Measurements from ENCODE around the gene SELENON. TPM values are rescaled to one million over a fixed set of nuclear protein-coding genes. Genes with fewer than 3 reads are reported as not detected.
"Not testable (repeated sequence)": the region's sequence is repeated elsewhere in the genome, so short reads cannot be mapped to it uniquely, and the experiment has no call there.

Gene SELENON
- total RNA-seq, 1 donor from 2014 or later = 46.3 TPM

DNA sequence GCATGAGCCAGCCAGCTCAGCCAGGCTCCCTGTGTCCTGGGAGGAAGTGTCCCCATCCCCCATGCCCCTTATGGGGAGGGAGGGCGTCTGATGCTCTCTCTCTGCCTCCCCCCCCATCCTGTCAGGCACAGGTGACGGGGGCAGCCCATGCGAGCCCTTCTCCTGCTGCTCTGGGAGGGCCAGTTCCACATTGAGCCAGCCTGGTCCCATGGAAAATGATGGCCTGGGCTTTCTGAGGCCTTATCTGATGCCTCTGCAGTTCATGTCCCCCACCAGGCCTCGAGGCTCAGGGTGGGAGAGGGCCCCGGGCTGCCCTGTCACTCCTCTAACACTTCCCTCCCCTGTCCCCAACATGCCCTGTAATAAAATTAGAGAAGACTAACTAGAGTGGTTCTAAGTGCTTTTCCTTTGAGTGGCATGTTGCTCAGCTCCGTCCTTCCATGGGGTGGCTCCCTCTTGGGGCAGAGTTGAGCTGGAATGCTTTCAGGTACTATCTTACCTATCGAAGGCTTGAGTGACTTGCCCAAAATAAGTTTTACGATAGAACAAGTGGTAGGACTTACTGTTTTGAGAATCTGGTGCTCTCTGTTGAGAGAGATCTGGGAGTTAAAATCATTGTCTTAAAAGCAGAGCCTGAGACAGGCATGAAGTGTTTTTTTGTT lies 18.0 kb downstream of the SELENON start:
- ATAC-seq (no peak), DNase-seq (no peak)
- intact Hi-C loops (cut with micrococcal nuclease) = no loop called here

GRCh38 chr1:25818569-25818968 lies 18.6 kb downstream of the SELENON start:
- ATAC-seq (no peak), DNase-seq (no peak)
- intact Hi-C loops (cut with micrococcal nuclease) = no loop called here

DNA sequence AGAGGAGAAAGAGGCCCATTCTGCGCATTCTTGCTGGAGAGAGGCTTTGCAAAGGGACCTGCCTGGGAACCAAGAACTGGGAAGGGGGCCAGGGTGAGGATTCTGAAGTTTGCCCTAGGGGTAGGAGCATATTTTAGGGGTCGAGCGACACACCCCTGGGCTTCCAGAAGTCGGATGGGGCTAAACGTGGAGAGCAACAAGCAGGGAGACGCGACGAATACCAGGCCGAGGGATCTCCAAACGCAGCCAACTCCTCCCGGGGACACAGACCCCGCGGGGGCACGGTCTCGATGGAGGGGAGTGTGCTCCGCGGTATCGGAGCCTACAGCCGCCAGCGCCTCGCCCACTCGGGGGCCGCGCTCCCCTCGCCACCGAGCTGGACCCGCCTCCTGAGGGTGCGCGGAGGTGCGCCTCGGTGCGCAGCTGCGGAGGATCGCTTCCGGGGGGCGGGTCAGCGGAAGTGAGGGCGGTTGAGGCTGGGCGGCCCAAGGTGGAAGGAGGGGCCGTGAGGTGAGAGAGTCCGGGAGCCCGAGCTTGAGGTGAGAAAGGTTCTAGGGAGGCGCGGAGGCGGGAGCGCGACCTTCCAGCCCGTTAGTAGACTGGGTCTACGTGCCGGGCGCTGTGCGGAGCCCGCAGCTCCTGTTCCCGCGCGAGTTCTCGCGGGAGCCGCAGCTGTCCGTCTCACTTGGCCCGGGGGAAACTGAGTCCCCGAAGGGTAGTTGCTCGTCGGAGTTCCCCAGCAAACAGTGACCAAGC lies 19.7 kb downstream of the SELENON start, which contains the start of gene MTFR1L:
Gene MTFR1L, plus strand, starts transcription at position 464 of the 756 bp plus-strand sequence. CDS start 3,151 bp downstream, outside the sequence.
- DNase-seq (peak; percentile 94), ATAC-seq (peak; percentile 91)
- intact Hi-C loops (cut with micrococcal nuclease) = no loop called here

GRCh38 chr1:25820247-25821111 lies 20.5 kb downstream of the SELENON start:
- intact Hi-C loops (cut with micrococcal nuclease) = no loop called here
- DNase-seq = peak; percentile 68

GRCh38 chr1:25821112-25821476 lies 21.1 kb downstream of the SELENON start:
- intact Hi-C loops (cut with micrococcal nuclease) = no loop called here
- no peak for DNase-seq
- no peak for ATAC-seq

More at GRCh38 chr1:25820247-25821111, 20.5 kb downstream of the SELENON start:
- ATAC-seq = peak; percentile 59

GRCh38 chr1:25821630-25822091 lies 21.7 kb downstream of the SELENON start:
- intact Hi-C loops (cut with micrococcal nuclease) = no loop called here
- ATAC-seq (peak; percentile 5), DNase-seq (no peak)

DNA sequence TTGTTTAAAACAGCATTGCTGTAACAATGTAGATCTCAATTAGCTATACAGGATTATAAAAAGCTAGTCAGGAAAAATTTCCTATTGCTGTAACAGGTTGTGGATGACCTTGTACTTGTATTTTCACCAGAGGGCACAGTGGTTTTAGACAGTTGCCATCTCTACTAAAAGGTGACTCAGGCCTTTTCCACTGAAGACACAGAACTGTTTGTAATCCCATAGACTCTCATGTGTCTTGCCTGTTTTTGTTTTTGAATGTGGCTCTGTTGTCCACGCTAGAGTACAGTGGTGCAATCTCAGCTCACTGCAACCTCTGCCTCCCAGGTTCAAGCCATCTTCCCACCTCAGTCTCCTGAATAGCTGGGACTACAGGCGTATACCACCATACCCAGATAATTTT lies 25.6 kb downstream of the SELENON start:
- intact Hi-C loops (cut with micrococcal nuclease) = no loop called here
- ATAC-seq = no peak
- DNase-seq = no peak

- no peak for DNase-seq
- intact Hi-C loops (cut with micrococcal nuclease) = no loop called here
- ATAC-seq = no peak
Observed at GRCh38 chr1:25826571-25826970, 26.6 kb downstream of the SELENON start.

- intact Hi-C loops (cut with micrococcal nuclease) = no loop called here
- no peak for DNase-seq
- no peak for ATAC-seq
Observed at GRCh38 chr1:25828491-25828890, 28.5 kb downstream of the SELENON start.

GRCh38 chr1:25829046-25829445 lies 29.1 kb downstream of the SELENON start:
- ATAC-seq = peak; percentile 14

GRCh38 chr1:25831569-25832196 lies 31.7 kb downstream of the SELENON start:
- intact Hi-C loops (cut with micrococcal nuclease) = no loop called here
- no peak for ATAC-seq

More at GRCh38 chr1:25829046-25829445, 29.1 kb downstream of the SELENON start:
- intact Hi-C loops (cut with micrococcal nuclease) = no loop called here
- DNase-seq = no peak

GRCh38 chr1:25832336-25833037 lies 32.5 kb downstream of the SELENON start:
- DNase-seq = no peak
- ATAC-seq = no peak
- intact Hi-C loops (cut with micrococcal nuclease) = no loop called here

More at GRCh38 chr1:25831569-25832196, 31.7 kb downstream of the SELENON start:
- DNase-seq = no peak

GRCh38 chr1:25833158-25833557 lies 33.2 kb downstream of the SELENON start:
- intact Hi-C loops (cut with micrococcal nuclease) = no loop called here
- no peak for DNase-seq
- no peak for ATAC-seq

DNA sequence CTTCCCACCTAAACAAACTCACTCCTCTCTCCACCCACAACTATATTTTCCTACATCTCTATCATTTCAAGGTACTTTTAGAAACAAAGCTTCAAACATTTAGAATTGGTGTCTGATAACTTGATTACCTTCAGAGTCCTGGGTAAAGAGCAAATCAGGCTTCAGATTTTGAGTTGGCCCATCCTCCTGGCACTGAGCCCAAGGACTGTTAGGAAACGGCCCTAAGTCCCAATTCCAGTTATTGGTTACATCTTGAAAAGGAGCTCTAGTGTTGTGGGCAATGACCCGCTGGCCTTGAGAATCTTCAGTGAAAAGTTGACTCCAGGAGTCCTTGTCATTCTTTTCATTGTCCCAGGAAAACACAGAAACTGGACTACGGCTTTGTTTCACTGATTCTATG lies 34.9 kb downstream of the SELENON start:
- DNase-seq = no peak
- intact Hi-C loops (cut with micrococcal nuclease) = no loop called here
- no peak for ATAC-seq

GRCh38 chr1:25836695-25837094 lies 36.7 kb downstream of the SELENON start:
- peak; percentile 41 for ATAC-seq
- intact Hi-C loops (cut with micrococcal nuclease) = no loop called here
- DNase-seq = no peak

GRCh38 chr1:25837262-25837875 lies 37.4 kb downstream of the SELENON start:
- intact Hi-C loops (cut with micrococcal nuclease) = no loop called here
- peak; percentile 16 for ATAC-seq
- DNase-seq = no peak

DNA sequence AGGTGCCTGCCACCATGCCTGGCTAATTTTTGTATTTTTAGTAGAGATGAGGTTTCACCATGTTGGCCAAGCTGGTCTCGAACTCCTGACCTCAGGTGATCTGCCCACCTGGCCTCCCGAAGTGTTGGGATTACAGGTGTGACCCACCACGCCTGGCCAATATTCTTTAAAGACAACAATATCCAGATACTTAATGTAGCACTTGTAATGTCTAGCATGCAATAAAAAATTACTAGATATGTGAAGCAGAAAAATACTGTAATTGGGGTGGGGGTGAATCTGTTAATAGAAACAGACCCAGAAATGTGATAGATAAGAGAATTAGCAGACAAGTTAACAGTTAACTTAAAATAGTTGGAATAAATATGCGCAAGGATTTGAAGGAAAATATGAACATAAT lies 39.8 kb downstream of the SELENON start:
- ATAC-seq; DNase-seq; intact Hi-C loops (cut with micrococcal nuclease): not testable (repeated sequence)

- DNase-seq = no peak
- intact Hi-C loops (cut with micrococcal nuclease) = no loop called here
- ATAC-seq = no peak
Observed at GRCh38 chr1:25843483-25843882, 43.5 kb downstream of the SELENON start.

All from left ventricle myocardium superior (tissue), 1 donor.